ENCODE results near the gene KCNK1. TPM values are rescaled to one million over a fixed set of nuclear protein-coding genes. Genes with fewer than 3 reads are reported as not detected.

Gene KCNK1
- total RNA-seq, 1 donor from 2014 or later = not detected

GRCh38 chr1:233689017-233689747, 75.3 kb downstream of the KCNK1 start:
- Mint-ChIP-seq H3K4me1 (ENCODE audit: unreplicated experiment) (no peaks in the 10 kb centered on the region), H3K9me3 (ENCODE audit: unreplicated experiment) (peaks cover 7% of the 10 kb centered on the region), H3K27ac (ENCODE audit: unreplicated experiment) (no peak overlapping the region), H3K27me3 (ENCODE audit: unreplicated experiment) (no peaks in the 10 kb centered on the region), H3K36me3 (ENCODE audit: unreplicated experiment) (no peaks in the 10 kb centered on the region), H3K4me3 (ENCODE audit: unreplicated experiment) (no peak overlapping the region)
- TF ChIP-seq CTCF (IDR thresholded peaks at IDR 0.05) = no peak
- no peak for DNase-seq (ENCODE audit: extremely low spot score, unreplicated experiment)

GRCh38 chr1:233689748-233690254, 75.9 kb downstream of the KCNK1 start:
- no peaks in the 10 kb centered on the region for H3K36me3 Mint-ChIP-seq (ENCODE audit: unreplicated experiment)
- H3K9me3 Mint-ChIP-seq (ENCODE audit: unreplicated experiment) = peaks cover 7% of the 10 kb centered on the region
- H3K4me3 Mint-ChIP-seq (ENCODE audit: unreplicated experiment) = no peak overlapping the region
- no peak for TF ChIP-seq CTCF (IDR thresholded peaks at IDR 0.05)
- H3K27me3 Mint-ChIP-seq (ENCODE audit: unreplicated experiment) = no peaks in the 10 kb centered on the region
- no peak overlapping the region for H3K27ac Mint-ChIP-seq (ENCODE audit: unreplicated experiment)
- no peak for DNase-seq (ENCODE audit: extremely low spot score, unreplicated experiment)
- no peaks in the 10 kb centered on the region for H3K4me1 Mint-ChIP-seq (ENCODE audit: unreplicated experiment)

- H3K4me1 Mint-ChIP-seq (ENCODE audit: unreplicated experiment) = no peaks in the 10 kb centered on the region
- DNase-seq (ENCODE audit: extremely low spot score, unreplicated experiment) = no peak
- H3K27me3 Mint-ChIP-seq (ENCODE audit: unreplicated experiment) = no peaks in the 10 kb centered on the region
- no peaks in the 10 kb centered on the region for H3K36me3 Mint-ChIP-seq (ENCODE audit: unreplicated experiment)
- H3K9me3 Mint-ChIP-seq (ENCODE audit: unreplicated experiment) = no peaks in the 10 kb centered on the region
- no peak for TF ChIP-seq CTCF (IDR thresholded peaks at IDR 0.05)
- no peak overlapping the region for H3K27ac Mint-ChIP-seq (ENCODE audit: unreplicated experiment)
- H3K4me3 Mint-ChIP-seq (ENCODE audit: unreplicated experiment) = no peak overlapping the region
These were observed 82.0 kb downstream of the KCNK1 start for GRCh38 chr1:233695901-233696300.

GRCh38 chr1:233700338-233700737, 86.4 kb downstream of the KCNK1 start:
- H3K9me3 Mint-ChIP-seq (ENCODE audit: unreplicated experiment) = no peaks in the 10 kb centered on the region
- H3K27me3 Mint-ChIP-seq (ENCODE audit: unreplicated experiment) = no peaks in the 10 kb centered on the region
- no peaks in the 10 kb centered on the region for H3K36me3 Mint-ChIP-seq (ENCODE audit: unreplicated experiment)
- H3K27ac Mint-ChIP-seq (ENCODE audit: unreplicated experiment) = no peak overlapping the region
- TF ChIP-seq CTCF (IDR thresholded peaks at IDR 0.05) = no peak
- no peak overlapping the region for H3K4me3 Mint-ChIP-seq (ENCODE audit: unreplicated experiment)
- H3K4me1 Mint-ChIP-seq (ENCODE audit: unreplicated experiment) = no peaks in the 10 kb centered on the region
- DNase-seq (ENCODE audit: extremely low spot score, unreplicated experiment) = no peak

- no peak overlapping the region for H3K27ac Mint-ChIP-seq (ENCODE audit: unreplicated experiment)
- H3K4me1 Mint-ChIP-seq (ENCODE audit: unreplicated experiment) = no peaks in the 10 kb centered on the region
- no peak overlapping the region for H3K4me3 Mint-ChIP-seq (ENCODE audit: unreplicated experiment)
- no peak for TF ChIP-seq CTCF (IDR thresholded peaks at IDR 0.05)
- DNase-seq (ENCODE audit: extremely low spot score, unreplicated experiment) = no peak
- H3K36me3 Mint-ChIP-seq (ENCODE audit: unreplicated experiment) = no peaks in the 10 kb centered on the region
- H3K9me3 Mint-ChIP-seq (ENCODE audit: unreplicated experiment) = peaks cover 8% of the 10 kb centered on the region
- no peaks in the 10 kb centered on the region for H3K27me3 Mint-ChIP-seq (ENCODE audit: unreplicated experiment)
These were observed 90.4 kb downstream of the KCNK1 start for GRCh38 chr1:233704170-233704897.
